ENCODE measurements around the gene PPP1R12C.

The PPP1R12C gene

DNA sequence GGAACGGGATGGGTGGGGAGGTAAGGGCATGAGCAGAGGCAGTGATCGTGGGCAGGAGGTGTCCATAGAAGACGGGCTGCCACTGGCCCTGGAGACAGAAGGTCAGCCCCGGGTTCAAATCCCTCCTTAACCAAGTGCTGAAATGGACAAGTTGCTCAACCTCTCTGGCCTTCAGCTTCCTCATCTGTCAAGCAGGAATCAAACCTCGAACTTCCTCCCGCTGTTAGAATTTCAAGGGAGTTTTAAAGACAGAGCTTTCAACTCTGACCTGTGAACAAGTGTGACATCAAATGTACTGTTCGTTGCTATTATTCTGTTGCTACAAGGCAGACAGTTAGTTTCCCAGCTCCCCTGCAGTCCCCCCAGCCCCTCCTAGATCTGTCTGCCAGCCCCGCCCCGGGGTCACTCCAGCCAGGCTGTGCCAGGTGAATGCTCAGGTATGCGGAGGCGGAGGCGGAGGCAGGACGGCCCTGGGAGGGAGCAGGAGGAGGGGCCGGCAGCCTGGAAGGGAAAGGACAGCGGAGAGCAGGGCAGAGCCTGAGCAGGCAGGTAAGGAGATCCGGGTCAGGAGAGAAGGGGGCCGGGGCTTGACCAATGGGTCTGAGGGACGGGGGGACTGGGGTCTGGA, 42.0 kb downstream of the PPP1R12C start, which contains the start of gene EPS8L1:
TSS of gene EPS8L1 (plus strand) at position 499 of the 628 bp plus-strand sequence. CDS start 576 bp downstream, outside the sequence.
- H3K27ac ChIP-seq = peak within 1 kb of the TSS; percentile 51

GRCh38 chr19:55071913-55072312, 45.5 kb downstream of the PPP1R12C start:
- H3K27ac ChIP-seq = no peak overlapping the region
- TF ChIP-seq ZFX (IDR thresholded peaks at IDR 0.05; ENCODE audit: borderline replicate concordance) = no peak
- TF ChIP-seq, protein P1, sequence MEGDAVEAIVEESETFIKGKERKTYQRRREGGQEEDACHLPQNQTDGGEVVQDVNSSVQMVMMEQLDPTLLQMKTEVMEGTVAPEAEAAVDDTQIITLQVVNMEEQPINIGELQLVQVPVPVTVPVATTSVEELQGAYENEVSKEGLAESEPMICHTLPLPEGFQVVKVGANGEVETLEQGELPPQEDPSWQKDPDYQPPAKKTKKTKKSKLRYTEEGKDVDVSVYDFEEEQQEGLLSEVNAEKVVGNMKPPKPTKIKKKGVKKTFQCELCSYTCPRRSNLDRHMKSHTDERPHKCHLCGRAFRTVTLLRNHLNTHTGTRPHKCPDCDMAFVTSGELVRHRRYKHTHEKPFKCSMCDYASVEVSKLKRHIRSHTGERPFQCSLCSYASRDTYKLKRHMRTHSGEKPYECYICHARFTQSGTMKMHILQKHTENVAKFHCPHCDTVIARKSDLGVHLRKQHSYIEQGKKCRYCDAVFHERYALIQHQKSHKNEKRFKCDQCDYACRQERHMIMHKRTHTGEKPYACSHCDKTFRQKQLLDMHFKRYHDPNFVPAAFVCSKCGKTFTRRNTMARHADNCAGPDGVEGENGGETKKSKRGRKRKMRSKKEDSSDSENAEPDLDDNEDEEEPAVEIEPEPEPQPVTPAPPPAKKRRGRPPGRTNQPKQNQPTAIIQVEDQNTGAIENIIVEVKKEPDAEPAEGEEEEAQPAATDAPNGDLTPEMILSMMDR (IDR thresholded peaks at IDR 0.05) = no peak

More for the DNA sequence above, 42.0 kb downstream of the PPP1R12C start, which contains the start of gene EPS8L1:
- TF ChIP-seq ZFX (IDR thresholded peaks at IDR 0.05; ENCODE audit: borderline replicate concordance) = no peak
- TF ChIP-seq, protein P1 (IDR thresholded peaks at IDR 0.05) = no peak

DNA sequence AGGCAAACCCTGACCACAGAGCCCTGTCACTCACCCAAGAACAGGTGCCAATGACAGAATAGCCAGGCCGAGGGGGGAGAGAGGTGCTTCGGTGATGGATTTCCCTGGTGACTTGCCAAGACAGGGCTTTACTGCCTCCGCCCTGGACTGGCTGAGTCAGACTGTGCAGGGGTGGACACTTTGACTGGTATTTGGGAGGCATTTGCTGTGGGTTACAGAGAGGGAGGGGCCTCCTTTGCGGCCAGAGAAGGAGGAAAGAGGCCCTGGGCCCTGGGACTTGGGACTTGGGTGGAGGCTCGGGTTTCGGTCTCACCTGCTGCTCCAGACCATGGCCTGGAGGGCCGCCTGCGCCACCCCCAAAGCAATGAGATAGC, 46.3 kb downstream of the PPP1R12C start:
- no peak for TF ChIP-seq ZFX (IDR thresholded peaks at IDR 0.05; ENCODE audit: borderline replicate concordance)
- TF ChIP-seq, protein P1 (IDR thresholded peaks at IDR 0.05) = no peak
- H3K27ac ChIP-seq = no peak overlapping the region

DNA sequence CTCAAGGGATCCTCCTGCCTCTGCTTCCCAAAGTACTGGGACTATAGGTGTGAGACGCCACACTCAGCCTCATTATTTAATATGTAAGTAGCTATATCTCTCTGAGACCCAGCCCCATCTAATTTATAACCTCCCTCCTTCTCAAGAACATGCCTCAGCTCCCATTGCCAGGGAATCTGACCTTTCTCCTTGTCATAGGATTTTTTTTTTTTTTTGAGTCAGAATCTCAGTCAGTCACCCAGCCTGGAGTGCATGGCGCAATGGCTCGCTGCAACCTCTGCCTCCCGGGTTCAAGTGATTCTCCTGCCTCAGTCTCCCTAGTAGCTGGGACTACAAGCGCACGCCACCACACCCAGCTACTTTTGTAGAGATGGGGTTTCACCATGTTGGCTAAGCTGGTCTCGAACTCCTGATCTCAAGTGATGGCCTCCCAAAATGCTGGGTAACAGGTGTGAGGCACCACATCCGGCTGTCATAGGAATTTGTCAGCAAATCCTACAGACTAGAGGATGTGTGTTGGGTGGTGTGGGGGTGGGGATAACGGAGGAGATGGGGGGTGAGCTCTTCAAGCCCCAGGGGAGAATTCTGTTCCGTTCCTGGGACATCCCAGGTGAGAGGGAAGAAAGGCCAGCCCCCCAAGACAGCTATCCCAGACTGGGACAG, 46.8 kb downstream of the PPP1R12C start:
- H3K27ac ChIP-seq = peak overlapping the region; percentile 89; the same call in 1 of the 2 replicates
- TF ChIP-seq, protein P1 (IDR thresholded peaks at IDR 0.05) = no peak
- TF ChIP-seq ZFX (IDR thresholded peaks at IDR 0.05; ENCODE audit: borderline replicate concordance) = no peak

- TF ChIP-seq, protein P1 (IDR thresholded peaks at IDR 0.05) = no peak
- no peak for TF ChIP-seq ZFX (IDR thresholded peaks at IDR 0.05; ENCODE audit: borderline replicate concordance)
Observed at GRCh38 chr19:55069865-55070197, 47.6 kb downstream of the PPP1R12C start.

DNA sequence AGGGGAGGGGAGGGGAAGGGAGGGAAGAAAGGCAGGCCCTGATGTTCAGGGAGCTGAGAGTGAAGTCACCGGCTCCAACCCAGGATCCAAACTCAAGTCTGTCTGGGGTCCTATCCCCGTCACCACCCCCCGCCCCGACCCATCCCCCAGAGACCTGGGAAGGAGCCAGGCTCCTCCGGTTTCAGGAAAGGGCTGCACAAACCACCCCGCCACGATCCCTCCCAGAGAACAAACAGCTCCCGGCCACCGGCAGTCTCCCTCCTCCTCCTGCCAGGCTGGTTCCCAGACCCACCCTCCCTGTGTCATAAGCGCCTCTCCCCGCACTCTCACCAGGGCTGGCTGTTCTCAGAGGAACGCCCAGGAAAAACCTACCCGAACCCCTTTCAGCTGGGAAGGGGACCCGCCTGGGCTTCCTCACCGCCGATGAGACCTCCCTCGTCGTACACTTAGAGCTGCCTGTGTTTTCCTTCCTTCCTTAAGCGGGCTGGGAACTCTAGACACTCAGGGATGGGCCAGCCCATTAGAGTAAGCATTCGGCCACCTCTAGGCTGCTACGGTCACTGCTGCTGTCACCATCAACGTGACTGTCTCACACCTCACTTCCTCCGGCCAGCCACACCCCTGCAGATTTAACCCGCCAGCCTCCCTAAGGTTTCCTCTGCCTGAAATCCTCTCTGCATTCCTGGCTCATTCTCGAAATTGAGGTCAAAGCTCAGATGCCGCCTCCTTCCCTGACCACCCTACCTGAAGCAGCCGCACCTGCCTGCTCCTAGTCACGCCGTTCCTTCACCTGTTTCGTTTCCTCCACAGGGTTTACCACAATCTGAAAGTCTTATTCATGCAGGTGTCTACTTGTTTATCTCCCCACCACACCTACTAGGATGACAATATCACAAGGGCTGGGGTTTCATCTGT, 48.2 kb downstream of the PPP1R12C start:
- TF ChIP-seq, protein P1 (IDR thresholded peaks at IDR 0.05) = 0 out of 2 replicates have a peak, but pooled peaks have one; percentile 5
- no peak for TF ChIP-seq ZFX (IDR thresholded peaks at IDR 0.05; ENCODE audit: borderline replicate concordance)
- H3K27ac ChIP-seq = peak overlapping the region; percentile 89

More at GRCh38 chr19:55069865-55070197, 47.6 kb downstream of the PPP1R12C start:
- peak overlapping the region; percentile 89 for H3K27ac ChIP-seq
